GM12865 (cell line): Measurements from ENCODE around the gene CDAN1.

Source experiments
- DNase-seq: peaks from one replicate; pipeline ENCODE4 v3.0.0; 2010; ENCODE audit warnings: low read depth
- H3K4me3 ChIP-seq: 2 replicates; pipeline ENCODE4 v1.5.1; 2011; ENCODE audit warnings: mild to moderate bottlenecking, low read depth, low read length, control low read depth
- TF ChIP-seq, protein P1 (sequence below): IDR thresholded peaks from 2 replicates; pipeline ENCODE4 v1.5.1; 2011; ENCODE audit warnings: low read length, control low read depth, low read depth, inconsistent platforms; ENCODE audit not compliant: insufficient read depth; ENCODE audit errors: missing control alignments

Gene CDAN1

DNA sequence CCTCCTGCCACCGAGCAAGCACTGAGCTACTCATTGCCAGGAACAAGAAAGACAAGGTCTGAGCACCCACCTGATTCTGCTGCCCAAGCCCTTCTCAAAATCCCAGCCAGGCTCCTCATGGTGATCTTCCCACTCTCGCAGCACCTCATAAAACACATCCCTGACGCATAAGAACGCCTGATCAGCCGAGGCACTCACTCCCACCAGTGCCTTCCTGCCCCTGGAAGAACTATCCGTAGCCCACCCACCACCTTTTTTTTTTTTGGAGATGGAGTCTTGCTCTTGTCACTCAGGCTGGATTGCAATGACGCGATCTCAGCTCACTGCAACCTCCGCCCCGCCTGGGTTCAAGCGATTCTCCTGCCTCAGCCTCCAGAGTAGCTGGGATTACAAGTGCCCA lies 3.9 kb downstream of the CDAN1 start:
- no peak for DNase-seq
- TF ChIP-seq, protein P1, sequence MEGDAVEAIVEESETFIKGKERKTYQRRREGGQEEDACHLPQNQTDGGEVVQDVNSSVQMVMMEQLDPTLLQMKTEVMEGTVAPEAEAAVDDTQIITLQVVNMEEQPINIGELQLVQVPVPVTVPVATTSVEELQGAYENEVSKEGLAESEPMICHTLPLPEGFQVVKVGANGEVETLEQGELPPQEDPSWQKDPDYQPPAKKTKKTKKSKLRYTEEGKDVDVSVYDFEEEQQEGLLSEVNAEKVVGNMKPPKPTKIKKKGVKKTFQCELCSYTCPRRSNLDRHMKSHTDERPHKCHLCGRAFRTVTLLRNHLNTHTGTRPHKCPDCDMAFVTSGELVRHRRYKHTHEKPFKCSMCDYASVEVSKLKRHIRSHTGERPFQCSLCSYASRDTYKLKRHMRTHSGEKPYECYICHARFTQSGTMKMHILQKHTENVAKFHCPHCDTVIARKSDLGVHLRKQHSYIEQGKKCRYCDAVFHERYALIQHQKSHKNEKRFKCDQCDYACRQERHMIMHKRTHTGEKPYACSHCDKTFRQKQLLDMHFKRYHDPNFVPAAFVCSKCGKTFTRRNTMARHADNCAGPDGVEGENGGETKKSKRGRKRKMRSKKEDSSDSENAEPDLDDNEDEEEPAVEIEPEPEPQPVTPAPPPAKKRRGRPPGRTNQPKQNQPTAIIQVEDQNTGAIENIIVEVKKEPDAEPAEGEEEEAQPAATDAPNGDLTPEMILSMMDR: no peak
- no peak overlapping the region for H3K4me3 ChIP-seq

DNA sequence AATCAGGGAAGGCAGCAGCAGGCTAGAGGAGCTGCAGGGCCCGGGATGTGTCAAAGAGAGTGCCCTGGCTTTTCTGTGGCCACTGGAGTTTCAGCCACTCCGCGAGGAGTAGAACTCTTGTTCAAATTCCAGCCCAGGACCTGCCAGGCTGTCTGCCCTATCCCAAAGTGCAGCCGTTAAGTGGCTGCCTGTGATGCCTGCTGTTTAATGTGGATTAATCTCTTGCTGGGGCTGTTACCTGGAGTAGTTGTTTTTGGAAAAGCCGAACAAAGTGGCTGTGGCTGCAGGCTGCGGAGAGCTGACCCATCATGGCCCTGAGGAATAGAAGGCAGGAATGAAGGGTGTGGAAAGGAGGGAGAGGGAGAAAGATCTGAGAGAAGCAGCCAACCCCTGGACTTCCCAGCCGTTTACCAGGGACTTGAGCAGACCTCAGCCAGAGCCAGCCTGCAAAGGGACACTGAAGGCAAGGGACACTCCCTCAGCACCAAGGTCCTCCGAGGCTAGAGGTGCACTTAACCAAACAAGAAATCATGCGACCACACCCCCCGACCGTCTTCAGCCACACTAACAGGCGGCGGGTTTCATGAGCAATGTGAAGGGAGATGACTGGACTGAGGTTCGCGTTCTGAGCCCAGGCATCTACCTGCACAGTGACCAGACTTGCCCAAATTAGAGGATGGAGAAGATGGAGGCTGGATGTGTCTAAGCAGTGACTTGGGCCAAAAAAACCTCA lies 4.7 kb downstream of the CDAN1 start:
- TF ChIP-seq, protein P1: no peak
- DNase-seq: no peak
- H3K4me3 ChIP-seq: no peak overlapping the region

DNA sequence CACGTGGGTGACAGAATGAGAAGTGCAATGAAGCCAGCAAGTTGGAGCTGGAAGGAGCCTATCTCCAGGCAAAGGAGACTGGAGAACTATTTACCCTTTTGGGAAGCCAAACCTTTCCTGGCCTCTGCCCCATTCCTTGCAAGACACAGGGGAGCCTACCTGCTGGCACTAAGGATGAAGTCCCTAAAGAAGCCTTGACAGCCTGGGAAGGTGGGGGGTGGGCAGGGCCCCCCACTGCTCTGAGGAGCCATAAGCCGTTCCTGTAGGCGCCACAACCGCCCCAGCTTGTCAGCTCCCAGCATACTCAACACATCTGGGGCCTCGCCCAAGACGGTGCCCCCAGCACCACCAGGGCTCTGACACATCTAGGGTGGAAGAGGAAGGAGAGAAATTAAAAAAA lies 5.5 kb downstream of the CDAN1 start:
- TF ChIP-seq, protein P1: no peak
- DNase-seq: no peak
- H3K4me3 ChIP-seq: no peak overlapping the region

DNA sequence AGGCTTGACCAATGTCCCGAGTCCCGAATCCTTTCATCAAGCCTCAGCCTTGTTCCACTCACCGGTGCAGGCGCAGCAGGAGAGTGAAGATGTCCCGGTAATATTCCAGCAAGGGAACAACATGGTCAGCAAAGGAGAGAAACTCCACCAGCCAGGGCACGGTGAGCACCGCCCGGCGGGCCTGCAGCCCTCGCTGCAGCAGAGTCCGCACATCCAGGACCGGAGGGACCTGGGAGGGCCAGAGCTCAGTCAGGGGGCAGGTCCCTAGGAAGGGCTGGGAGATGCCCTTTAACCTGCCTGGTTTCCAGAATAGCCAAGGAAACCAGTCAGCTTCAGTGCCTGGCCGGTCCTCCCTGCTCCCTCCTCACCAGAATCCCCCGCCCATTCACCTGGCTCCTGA lies 6.4 kb downstream of the CDAN1 start:
- no peak overlapping the region for H3K4me3 ChIP-seq
- TF ChIP-seq, protein P1: no peak
- no peak for DNase-seq

DNA sequence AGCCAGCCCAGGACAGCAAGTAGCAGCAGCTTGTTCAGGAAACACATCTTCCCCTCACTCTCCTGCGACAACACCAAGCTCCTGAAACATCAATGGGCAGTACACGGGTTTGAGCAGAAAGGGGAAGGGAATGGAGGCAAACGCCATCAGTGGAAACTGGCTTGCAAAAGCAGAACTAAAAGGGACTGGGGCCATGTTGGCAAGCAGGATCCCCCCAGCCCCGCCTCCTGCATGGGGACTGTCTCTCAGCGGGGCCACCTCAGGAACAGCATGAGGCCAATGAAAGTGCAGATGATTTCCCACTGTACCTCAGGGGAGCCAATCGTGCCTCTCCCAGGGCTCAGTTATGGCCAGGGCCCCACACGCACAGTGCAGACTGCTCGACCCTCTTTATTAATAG lies 6.8 kb downstream of the CDAN1 start:
- TF ChIP-seq, protein P1: no peak
- no peak overlapping the region for H3K4me3 ChIP-seq
- no peak for DNase-seq

DNA sequence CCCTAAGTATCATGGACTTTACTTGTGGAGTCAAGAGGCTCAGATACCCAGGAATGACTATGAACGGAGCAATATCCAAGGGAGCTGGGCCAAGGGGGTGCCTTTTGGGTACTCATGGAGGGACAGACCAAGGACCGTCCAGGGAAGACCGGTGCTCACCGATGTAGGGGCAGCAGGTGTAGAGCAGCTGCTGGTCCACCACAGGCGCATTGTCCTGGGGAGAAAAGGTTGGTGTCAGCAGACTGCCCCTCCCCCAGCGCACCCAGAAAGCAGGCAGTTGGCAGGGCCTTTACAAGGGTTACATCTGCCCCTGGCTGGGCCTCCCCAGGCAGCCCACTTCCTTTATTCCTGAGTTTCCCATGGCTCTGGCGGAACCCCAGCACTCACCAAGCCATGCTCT lies 7.5 kb downstream of the CDAN1 start:
- H3K4me3 ChIP-seq: no peak overlapping the region
- TF ChIP-seq, protein P1: no peak
- DNase-seq: no peak

DNA sequence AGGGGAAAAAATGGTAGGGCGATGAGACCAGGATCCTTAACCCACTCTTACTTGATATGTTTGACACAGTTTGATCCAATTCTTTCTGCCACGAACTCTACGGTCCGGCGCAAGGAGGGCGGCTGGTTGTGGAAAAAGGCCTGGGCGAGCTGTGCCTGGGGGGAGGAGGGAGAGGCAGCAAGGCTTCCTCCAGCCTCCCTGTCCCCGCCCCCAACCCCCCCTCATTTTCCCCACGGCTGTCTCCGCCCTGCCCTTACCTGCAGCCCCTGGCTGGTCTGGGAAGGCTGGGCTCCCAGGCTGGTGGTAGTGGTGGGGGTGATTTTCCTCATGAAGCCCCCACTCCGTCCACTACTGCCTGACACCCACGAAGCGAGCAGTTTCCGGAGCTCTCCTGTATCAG lies 8.0 kb downstream of the CDAN1 start:
- TF ChIP-seq, protein P1: no peak
- DNase-seq: no peak
- no peak overlapping the region for H3K4me3 ChIP-seq
